Measurements from ENCODE around the gene OR52K1.
"Not testable (repeated sequence)": the region's sequence is repeated elsewhere in the genome, so short reads cannot be mapped to it uniquely, and the experiment has no call there.

Gene OR52K1

GRCh38 chr11:4491878-4492606 is 9.6 kb downstream of the OR52K1 start:
- DNase-seq = no peak

- no peak for DNase-seq
These were observed 11.0 kb downstream of the OR52K1 start for GRCh38 chr11:4493480-4493818.

DNA sequence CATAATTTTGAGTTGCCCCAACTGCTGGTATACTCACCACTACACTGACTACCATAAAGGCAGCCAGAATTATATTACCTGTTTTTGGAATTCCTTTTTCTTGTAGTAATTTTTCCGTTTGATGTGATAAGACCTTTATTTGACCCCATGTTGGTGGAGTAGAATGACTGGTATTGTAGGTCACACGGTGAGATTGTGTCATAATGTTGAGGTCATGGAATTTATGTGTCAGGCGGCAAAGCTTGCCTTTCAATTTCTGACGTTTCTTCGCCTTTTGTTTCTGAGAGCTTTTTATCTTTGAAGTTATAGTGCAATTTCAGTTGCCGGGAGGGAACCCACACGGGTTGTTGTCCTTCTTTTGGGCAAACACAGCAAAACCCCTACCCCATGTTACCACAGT is 13.0 kb downstream of the OR52K1 start:
- no peak for DNase-seq

- no peak for DNase-seq
These were observed 13.5 kb downstream of the OR52K1 start for GRCh38 chr11:4495986-4496385.

DNA sequence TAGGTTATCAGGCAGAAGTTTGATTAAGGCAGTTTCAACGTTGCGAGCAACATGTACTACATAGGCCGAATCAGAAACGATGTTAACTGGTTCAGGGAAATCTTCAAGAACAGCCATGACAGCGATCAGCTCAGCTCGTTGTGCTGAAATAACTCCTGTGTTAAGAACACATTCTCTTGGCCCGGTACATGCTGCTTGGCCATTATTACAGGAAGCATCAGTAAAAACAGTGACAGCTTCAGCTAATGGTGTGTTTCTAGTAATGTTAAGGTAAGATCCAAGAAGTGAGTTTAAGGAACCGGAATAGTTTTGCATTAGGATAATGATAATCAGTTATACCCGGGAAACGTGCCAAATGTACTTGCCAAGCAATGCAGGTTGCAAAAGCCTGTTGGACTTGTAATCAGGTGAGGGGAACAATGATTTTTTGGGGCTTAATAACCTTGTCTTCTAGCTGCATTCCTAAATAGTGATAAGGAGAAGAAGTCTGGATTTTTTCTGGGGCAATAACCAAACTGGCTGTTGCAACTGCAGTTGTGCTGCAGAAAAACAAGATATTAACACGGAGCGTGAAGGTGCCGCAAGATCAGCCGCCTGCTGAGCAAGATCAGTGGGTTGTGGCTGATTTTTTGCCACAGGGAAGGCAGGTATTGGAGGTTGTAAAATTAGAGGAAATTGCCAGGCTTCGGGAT is 14.3 kb downstream of the OR52K1 start:
- DNase-seq = no peak

- DNase-seq = no peak
These were observed 26.4 kb downstream of the OR52K1 start for GRCh38 chr11:4508886-4509285.

GRCh38 chr11:4511282-4512245 is 29.1 kb downstream of the OR52K1 start:
- DNase-seq = no peak

DNA sequence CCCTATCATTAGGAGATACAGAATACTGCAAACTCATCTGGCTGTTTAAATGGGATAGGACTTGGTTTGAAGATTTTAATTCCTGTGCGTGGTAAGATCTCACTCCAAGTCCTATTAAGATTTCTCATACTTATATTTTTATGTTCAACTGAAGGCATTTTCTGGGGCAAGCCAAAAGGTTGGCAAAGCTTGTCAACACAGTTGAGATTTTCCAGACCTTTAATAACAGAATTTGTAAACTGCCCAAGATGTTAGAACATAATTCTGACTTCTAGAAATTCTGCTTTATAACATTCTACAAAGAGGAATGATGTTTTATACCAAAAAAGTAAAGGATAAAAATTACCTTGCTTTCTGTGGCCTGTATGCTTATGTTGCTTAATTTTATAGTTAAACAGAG is 31.8 kb downstream of the OR52K1 start:
- no peak for DNase-seq

DNA sequence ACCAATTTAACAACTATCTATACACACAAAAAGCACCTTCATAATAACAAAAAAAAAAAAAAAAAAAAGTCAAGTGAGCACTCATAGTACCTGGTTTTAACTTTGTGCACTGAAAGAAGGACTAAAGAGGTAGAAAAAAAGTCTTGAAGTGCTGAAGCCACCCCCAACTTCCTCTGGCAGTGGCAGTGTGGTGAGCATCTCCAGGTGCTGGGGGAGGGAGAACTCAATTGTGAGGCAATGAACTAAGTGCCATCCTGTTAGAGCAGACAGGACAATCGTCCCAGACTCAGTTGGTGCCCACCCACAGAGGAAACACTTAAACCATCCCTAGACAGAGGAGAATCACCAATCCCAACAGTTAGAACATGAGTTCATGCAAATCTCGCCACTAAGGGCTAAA is 39.9 kb downstream of the OR52K1 start:
- no peak for DNase-seq

DNA sequence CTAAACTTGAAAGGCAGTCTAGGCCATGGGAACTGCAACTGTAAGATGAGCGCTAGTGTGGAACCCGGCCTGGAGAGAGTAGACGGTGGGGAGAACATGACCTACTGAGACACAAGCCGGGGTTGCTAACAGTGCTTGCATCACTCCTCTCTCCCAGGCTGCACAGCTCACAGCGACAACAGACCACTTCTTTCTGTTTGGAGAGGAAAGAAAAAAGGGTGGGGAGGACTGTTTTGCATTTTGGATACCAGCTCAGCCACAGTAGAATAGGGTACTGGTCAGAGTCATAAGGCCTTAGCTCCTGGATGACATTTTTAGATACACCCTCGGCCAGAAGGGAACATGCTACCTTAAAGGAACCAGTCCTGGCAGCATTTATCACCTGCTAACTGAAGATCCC is 40.3 kb downstream of the OR52K1 start:
- no peak for DNase-seq

GRCh38 chr11:4523666-4524065 is 41.2 kb downstream of the OR52K1 start:
- no peak for DNase-seq

GRCh38 chr11:4527926-4528325 is 45.5 kb downstream of the OR52K1 start:
- no peak for DNase-seq

GRCh38 chr11:4531686-4532085 is 49.2 kb downstream of the OR52K1 start:
- DNase-seq = not testable (repeated sequence)

DNA sequence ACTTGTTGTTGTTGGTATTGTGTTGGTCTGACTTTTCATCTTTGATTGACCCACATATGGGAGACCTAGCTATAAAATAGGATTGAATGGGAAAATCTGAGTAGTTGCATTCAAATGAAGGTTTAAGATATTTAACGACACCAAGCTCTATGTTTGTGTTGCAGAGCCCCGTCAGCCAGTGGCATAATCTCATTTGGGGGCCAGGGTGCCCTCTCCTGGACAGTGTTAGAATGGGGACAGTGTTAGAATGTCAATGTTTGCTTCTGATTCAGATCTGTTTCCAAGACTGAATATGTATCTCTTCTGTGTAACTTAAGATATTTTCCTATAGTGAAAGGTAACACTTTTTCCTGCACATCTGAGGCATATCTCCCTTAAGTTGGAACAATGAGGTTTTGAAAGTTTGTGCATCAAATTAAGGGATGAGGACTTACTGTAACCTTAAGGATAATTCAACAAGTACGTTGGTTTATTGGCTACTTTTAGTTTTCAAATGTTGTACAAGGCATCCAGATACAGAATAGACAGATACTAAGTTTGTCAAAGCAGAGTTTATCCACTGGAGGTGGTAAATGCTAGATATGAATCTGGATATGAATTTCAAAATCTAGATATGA is 57.3 kb downstream of the OR52K1 start:
- peak in 2 of 4 experiments; percentile 9 to 28 for DNase-seq

DNA sequence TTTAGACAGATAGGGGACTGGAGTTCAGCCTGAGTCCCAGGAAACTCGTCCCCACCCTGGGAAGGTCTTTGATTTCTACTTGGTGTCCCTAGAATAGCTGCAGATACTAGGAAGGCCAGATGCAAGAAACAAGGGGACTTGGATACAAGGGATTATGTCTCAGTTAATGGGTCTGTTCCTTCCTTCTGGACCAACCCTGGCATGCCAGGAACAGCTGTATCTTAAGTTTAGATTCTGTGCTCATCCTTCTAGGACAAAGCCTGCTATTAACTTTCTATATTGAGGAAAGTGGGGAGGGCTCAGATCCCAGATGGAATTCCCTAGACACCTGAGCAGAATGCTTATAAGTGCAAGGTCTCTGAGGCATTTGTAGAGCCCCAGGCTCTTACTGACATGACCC is 58.6 kb downstream of the OR52K1 start:
- no peak for DNase-seq

Data from activated naive CD4-positive, alpha-beta T cell (primary cell).